ENCODE results near the gene SH3RF1. TPM values are rescaled to one million over a fixed set of nuclear protein-coding genes. Genes with fewer than 3 reads are reported as not detected.

Gene SH3RF1
- total and polyA plus RNA-seq, 2 of the 8 experiments (the other 6 are each of a cell fraction or from before 2014, with no cell fraction given) = 6.9 to 15.1 TPM

DNA sequence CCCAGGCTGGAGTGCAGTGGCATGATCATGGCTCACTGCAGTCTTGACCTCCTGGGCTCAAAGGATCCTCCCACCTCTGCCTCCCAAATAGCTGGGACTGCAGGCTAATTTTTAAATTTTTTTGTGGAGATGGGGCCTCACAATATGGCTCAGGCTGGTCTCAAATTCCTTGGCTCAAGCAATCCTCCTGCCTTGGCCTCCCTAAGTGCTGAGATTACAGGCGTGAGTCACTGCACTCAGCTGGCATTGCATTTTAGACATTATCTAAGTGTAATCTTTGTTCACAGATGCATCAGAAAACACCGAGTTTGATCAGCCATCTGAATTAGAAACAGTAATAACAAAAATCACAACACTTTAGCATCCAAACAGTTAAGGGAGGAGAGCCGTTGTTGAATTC is 207.3 kb downstream of the SH3RF1 start:
- H3K56ac ChIP-seq (replicated peaks; ENCODE audit: insufficient read length, low read depth, low read length) = no peak overlapping the region
- H3K4me2 ChIP-seq (ENCODE audit: insufficient read depth in 1 of 2, low read depth in 2 of 2, low read length in 2 of 2) = no peak overlapping the region
- no peaks in the 10 kb centered on the region for H3K79me1 ChIP-seq (ENCODE audit: low read depth, low read length)
- H3K4ac ChIP-seq (replicated peaks; ENCODE audit: insufficient read length, low read depth, low read length) = no peak overlapping the region
- 0 out of 7 replicates have a peak, but pooled peaks cover 0 to 2% (median 0%) of the 10 kb centered on the region in 4 experiments for H3K4me1 ChIP-seq (replicated peaks in 1 of 4; ENCODE audit: control insufficient read depth in 3 of 4, insufficient read depth in 4 of 4, low read length in 3 of 4)
- H3K23ac ChIP-seq (ENCODE audit: insufficient read length) = no peak overlapping the region
- H2BK120ac ChIP-seq (replicated peaks; ENCODE audit: low read depth, low read length) = no peak overlapping the region
- H2BK20ac ChIP-seq (ENCODE audit: low read length) = no peak overlapping the region
- H3K14ac ChIP-seq (ENCODE audit: insufficient read length) = no peak overlapping the region
- no peak overlapping the region for H3K27ac ChIP-seq (ENCODE audit: low read depth, low read length)
- H4K91ac ChIP-seq (replicated peaks; ENCODE audit: insufficient read length, low read length) = no peak overlapping the region
- no peak overlapping the region for H3K4me3 ChIP-seq (ENCODE audit: extremely low read depth in 1 of 4, insufficient read depth in 2 of 4, low read depth in 3 of 4, low read length in 4 of 4)
- H3K9ac ChIP-seq (replicated peaks in 1 of 4; ENCODE audit: extremely low read depth in 1 of 4, low read depth in 3 of 4, low read length in 3 of 4) = no peak overlapping the region
- H3K27me3 ChIP-seq (replicated peaks in 1 of 4; ENCODE audit: control insufficient read depth in 3 of 4, extremely low read depth in 1 of 4, insufficient read depth in 3 of 4, low read length in 3 of 4) = no peaks in the 10 kb centered on the region
- no peak overlapping the region for H4K8ac ChIP-seq (ENCODE audit: extremely low read depth, insufficient read depth, low read length)
- DNase-seq (ENCODE audit: low read depth in 1 of 2, low spot score in 2 of 2) (no peak), FAIRE-seq (no peak)
- no peak overlapping the region for H2BK15ac ChIP-seq (ENCODE audit: low read length)
- H3K79me2 ChIP-seq (ENCODE audit: control insufficient read depth in 1 of 2, insufficient read depth in 2 of 2, low read length in 2 of 2) = no peaks in the 10 kb centered on the region
- H2BK5ac ChIP-seq (ENCODE audit: low read depth, low read length) = no peak overlapping the region
- POLR2A ChIA-PET (ENCODE audit: partially characterized antibody) = interaction anchor here (1.9 kb wide), 1 partner anchor 10 kb away, joined by 5 read pairs; no protein-coding TSS in a partner anchor
- H2AFZ ChIP-seq (ENCODE audit: low read length) = no peak overlapping the region
- H3K23me2 ChIP-seq (ENCODE audit: low read depth, low read length) = no peaks in the 10 kb centered on the region
- no peaks in the 10 kb centered on the region for H4K20me1 ChIP-seq (replicated peaks in 1 of 2; ENCODE audit: control insufficient read depth in 1 of 2, insufficient read depth in 2 of 2, low read length in 2 of 2)
- 100% methylated on average over 3 of the region's 3 CpGs; no CpG with 5 or more reads in 1 of the 2 experiments for WGBS, 2 experiments (ENCODE audit: extremely low coverage in 1 of 2, insufficient coverage in 1 of 2, insufficient read length in 1 of 2, insufficient replicate concordance in 2 of 2, low coverage in 1 of 2, low lambda C conversion rate in 2 of 2, missing lambda C conversion rate in 1 of 2)
- H3K36me3 ChIP-seq (ENCODE audit: control insufficient read depth in 2 of 4, insufficient read depth in 4 of 4, low read length in 3 of 4) = no peaks in the 10 kb centered on the region
- H3K9me3 ChIP-seq (ENCODE audit: insufficient read depth in 2 of 2, low read depth in 1 of 2, low read length in 1 of 2) = no peaks in the 10 kb centered on the region
- H2BK12ac ChIP-seq (ENCODE audit: low read depth, low read length) = no peak overlapping the region
- no peak overlapping the region for H2AK5ac ChIP-seq (ENCODE audit: low read depth, low read length)
- CTCF ChIA-PET (ENCODE audit: partially characterized antibody) = interaction anchor here (0.9 to 4.6 kb wide), 3 partner anchors 9 to 18 kb away, joined by 4 to 18 read pairs (median 4); no protein-coding TSS in a partner anchor
- no peak overlapping the region for H3K18ac ChIP-seq (ENCODE audit: extremely low read depth, low read length)
- no peak overlapping the region for H4K5ac ChIP-seq (ENCODE audit: insufficient read length, low read depth, low read length)
- TF ChIP-seq CREB1 (IDR thresholded peaks at IDR 0.05) (no peak), CBX5 (IDR thresholded peaks at IDR 0.05; ENCODE audit: low read depth, low read length) (no peak), RNF2 (IDR thresholded peaks at IDR 0.05; ENCODE audit: borderline replicate concordance, low read depth, low read length, missing control alignments, poor library complexity, severe bottlenecking) (no peak), KDM5A (IDR thresholded peaks at IDR 0.05; ENCODE audit: low read length) (no peak), SIRT6 (IDR thresholded peaks at IDR 0.05; ENCODE audit: low read length) (no peak), HDAC6 (IDR thresholded peaks at IDR 0.05; ENCODE audit: low read depth, low read length) (no peak), RAD21 (IDR thresholded peaks at IDR 0.05 in 1 of 2, conservative IDR thresholded peaks at IDR 0.05 in 1 of 2; ENCODE audit: low read depth in 2 of 2, low read length in 2 of 2) (no peak), RFX5 (IDR thresholded peaks at IDR 0.05; ENCODE audit: borderline replicate concordance, low read depth, low read length) (no peak), SP2 (IDR thresholded peaks at IDR 0.05; ENCODE audit: low read length) (no peak), BRCA1 (IDR thresholded peaks at IDR 0.05; ENCODE audit: low read depth, low read length) (no peak), NANOG (IDR thresholded peaks at IDR 0.05; ENCODE audit: insufficient read depth, low read depth, low read length, poor library complexity, severe bottlenecking) (no peak), KDM4A (IDR thresholded peaks at IDR 0.05; ENCODE audit: low read depth, low read length, severe bottlenecking) (no peak), SIN3A (conservative IDR thresholded peaks at IDR 0.05 in 1 of 2, IDR thresholded peaks at IDR 0.05 in 1 of 2; ENCODE audit: low read depth in 1 of 2, low read length in 2 of 2) (no peak)
